HG03095 (cell line): ENCODE results near the gene NR4A3.
A peak's percentile ranks its signal among the peaks of the same experiment; 100 is the strongest.

Source experiments
- ATAC-seq: cut with Tn5 transposase; IDR thresholded peaks from one replicate; pipeline ENCODE4 v1.9.1; 2021; ENCODE audit warnings: moderate library complexity; ENCODE audit not compliant: unreplicated experiment

The NR4A3 gene

GRCh38 chr9:99873531-99873930, 51.8 kb downstream of the NR4A3 start:
- no peak for ATAC-seq

GRCh38 chr9:99873943-99874584, 52.4 kb downstream of the NR4A3 start:
- no peak for ATAC-seq

GRCh38 chr9:99876190-99876589, 54.5 kb downstream of the NR4A3 start:
- no peak for ATAC-seq

- no peak for ATAC-seq
Observed at GRCh38 chr9:99878651-99879050, 57.0 kb downstream of the NR4A3 start.

GRCh38 chr9:99881769-99882168, 60.1 kb downstream of the NR4A3 start:
- no peak for ATAC-seq

- ATAC-seq = no peak
Observed at GRCh38 chr9:99885747-99886146, 64.1 kb downstream of the NR4A3 start.

GRCh38 chr9:99889120-99889519, 67.4 kb downstream of the NR4A3 start:
- ATAC-seq = no peak

- no peak for ATAC-seq
Observed at GRCh38 chr9:99894826-99895225, 73.1 kb downstream of the NR4A3 start.

- ATAC-seq = no peak
Observed at GRCh38 chr9:99895510-99895909, 73.8 kb downstream of the NR4A3 start.

- ATAC-seq = no peak
Observed at GRCh38 chr9:99896119-99896518, 74.4 kb downstream of the NR4A3 start.

- ATAC-seq = no peak
Observed at GRCh38 chr9:99903393-99903792, 81.7 kb downstream of the NR4A3 start.

GRCh38 chr9:99905833-99906402, 84.2 kb downstream of the NR4A3 start:
- ATAC-seq = no peak

GRCh38 chr9:99906403-99907207, 84.9 kb downstream of the NR4A3 start, which contains the start of gene STX17:
STX17 (plus strand) TSS chr9:99906654; CDS start chr9:99915240, 8,586 bp downstream.
- ATAC-seq = peak; percentile 75

- no peak for ATAC-seq
Observed at GRCh38 chr9:99907208-99907532, 85.5 kb downstream of the NR4A3 start.

GRCh38 chr9:99911600-99911999, 89.9 kb downstream of the NR4A3 start:
- ATAC-seq = no peak
